ENCODE measurements around the gene DCLK1. TPM values are rescaled to one million over a fixed set of nuclear protein-coding genes. Genes with fewer than 3 reads are reported as not detected.
A peak's percentile ranks its signal among the peaks of the same experiment; 100 is the strongest.

DCLK1 gene
- total and polyA plus RNA-seq, 7 donors = 1.2 to 64.8 (median 10.2) TPM

GRCh38 chr13:35826626-35827254, 304.4 kb downstream of the DCLK1 start:
- no peaks in the 10 kb centered on the region for H3K4me1 ChIP-seq
- no peaks in the 10 kb centered on the region for H3K9me3 ChIP-seq
- WGBS, 2 donors = 68 to 71% methylated on average over 10 of the region's 10 CpGs
- H3K4me3 ChIP-seq = no peak overlapping the region
- H3K36me3 ChIP-seq = no peaks in the 10 kb centered on the region
- no peak overlapping the region for H3K27ac ChIP-seq
- intact Hi-C loops (cut with DNase I) = no loop called here
- no peaks in the 10 kb centered on the region for H3K27me3 ChIP-seq
- TF ChIP-seq CTCF (IDR thresholded peaks at IDR 0.05) = no peak
- no peak for TF ChIP-seq POLR2A (IDR thresholded peaks at IDR 0.05)
- TF ChIP-seq EP300 (IDR thresholded peaks at IDR 0.05) = no peak
- TF ChIP-seq POLR2AphosphoS5 (IDR thresholded peaks at IDR 0.05) = no peak
- no peak for DNase-seq

GRCh38 chr13:35824825-35825224, 306.4 kb downstream of the DCLK1 start:
- 82 to 86% methylated on average over 8 of the region's 8 CpGs for WGBS, 2 donors
- H3K4me3 ChIP-seq = no peak overlapping the region
- TF ChIP-seq EP300 (IDR thresholded peaks at IDR 0.05) (no peak), POLR2A (IDR thresholded peaks at IDR 0.05) (no peak), CTCF (IDR thresholded peaks at IDR 0.05) (no peak), POLR2AphosphoS5 (IDR thresholded peaks at IDR 0.05) (no peak)

GRCh38 chr13:35824395-35824794, 306.8 kb downstream of the DCLK1 start:
- no peak for TF ChIP-seq CTCF (IDR thresholded peaks at IDR 0.05)
- TF ChIP-seq EP300 (IDR thresholded peaks at IDR 0.05) = no peak
- TF ChIP-seq POLR2AphosphoS5 (IDR thresholded peaks at IDR 0.05) = no peak
- TF ChIP-seq POLR2A (IDR thresholded peaks at IDR 0.05) = no peak
- WGBS, 2 donors = 93 to 94% methylated on average over 12 of the region's 12 CpGs
- Histone ChIP-seq H3K36me3 (no peaks in the 10 kb centered on the region), H3K4me1 (no peaks in the 10 kb centered on the region), H3K27me3 (no peaks in the 10 kb centered on the region), H3K4me3 (no peak overlapping the region), H3K27ac (no peak overlapping the region), H3K9me3 (no peaks in the 10 kb centered on the region)
- no peak for DNase-seq
- intact Hi-C loops (cut with DNase I) = no loop called here

More at GRCh38 chr13:35824825-35825224, 306.4 kb downstream of the DCLK1 start:
- DNase-seq = no peak
- H3K36me3 ChIP-seq = no peaks in the 10 kb centered on the region
- H3K27me3 ChIP-seq = no peaks in the 10 kb centered on the region
- H3K9me3 ChIP-seq = no peaks in the 10 kb centered on the region
- intact Hi-C loops (cut with DNase I) = no loop called here
- no peak overlapping the region for H3K27ac ChIP-seq
- no peaks in the 10 kb centered on the region for H3K4me1 ChIP-seq

- Histone ChIP-seq H3K9me3 (no peaks in the 10 kb centered on the region), H3K36me3 (no peaks in the 10 kb centered on the region), H3K27ac (no peak overlapping the region), H3K27me3 (no peaks in the 10 kb centered on the region), H3K4me1 (peaks cover 0 to 8% (median 6%) of the 10 kb centered on the region in 4 donors), H3K4me3 (no peak overlapping the region)
- 81 to 87% methylated on average over 7 of the region's 7 CpGs for WGBS, 2 donors
- intact Hi-C loops (cut with DNase I) = no loop called here
- no peak for DNase-seq
- TF ChIP-seq POLR2A (IDR thresholded peaks at IDR 0.05) (no peak), EP300 (IDR thresholded peaks at IDR 0.05) (no peak), CTCF (IDR thresholded peaks at IDR 0.05) (no peak), POLR2AphosphoS5 (IDR thresholded peaks at IDR 0.05) (no peak)
Measured at GRCh38 chr13:35822666-35823065, 308.5 kb downstream of the DCLK1 start.

GRCh38 chr13:35818633-35819067, 312.5 kb downstream of the DCLK1 start:
- no peak for DNase-seq
- intact Hi-C loops (cut with DNase I) = no loop called here
- H3K27ac ChIP-seq = peak overlapping the region in 2 of 4 donors; percentile 16 to 59
- 57 to 71% methylated on average over 3 of the region's 3 CpGs for WGBS, 2 donors
- H3K9me3 ChIP-seq = no peaks in the 10 kb centered on the region
- TF ChIP-seq POLR2A (IDR thresholded peaks at IDR 0.05) = no peak
- TF ChIP-seq CTCF (IDR thresholded peaks at IDR 0.05) = peak; percentile 53 to 77 (median 64)
- H3K36me3 ChIP-seq = no peaks in the 10 kb centered on the region
- peaks cover 0 to 10% (median 7%) of the 10 kb centered on the region in 4 donors for H3K4me1 ChIP-seq
- H3K27me3 ChIP-seq = no peaks in the 10 kb centered on the region
- no peak overlapping the region for H3K4me3 ChIP-seq
